Smooth muscle cell of the brain vasculature (primary cell): ENCODE results near the gene GPR37L1.
"Not testable (repeated sequence)": the region's sequence is repeated elsewhere in the genome, so short reads cannot be mapped to it uniquely, and the experiment has no call there.

Experiments
- DNase-seq: peaks from one replicate; pipeline ENCODE4 v3.0.0-alpha.2; 2012; ENCODE audit warnings: low read depth, low spot score

GPR37L1 gene

GRCh38 chr1:202107801-202108731 is 14.7 kb upstream of the GPR37L1 start:
- DNase-seq: no peak

- DNase-seq: no peak
These were observed 11.7 kb upstream of the GPR37L1 start for GRCh38 chr1:202110977-202111376.

- not testable (repeated sequence) for DNase-seq
These were observed 11.1 kb upstream of the GPR37L1 start for GRCh38 chr1:202111589-202111988.

GRCh38 chr1:202112859-202113689 is 9.6 kb upstream of the GPR37L1 start:
- no peak for DNase-seq

- DNase-seq: no peak
These were observed 8.9 kb upstream of the GPR37L1 start for GRCh38 chr1:202113690-202114300.

- DNase-seq: no peak
These were observed 6.4 kb upstream of the GPR37L1 start for GRCh38 chr1:202116287-202116686.

- DNase-seq: no peak
These were observed 4.8 kb upstream of the GPR37L1 start for GRCh38 chr1:202117898-202118371.

GRCh38 chr1:202121006-202121405 is 1.7 kb upstream of the GPR37L1 start:
- no peak for DNase-seq

GRCh38 chr1:202123336-202123813 is 658 bp downstream of the GPR37L1 start:
- no peak for DNase-seq

GRCh38 chr1:202124142-202124541 is 1.4 kb downstream of the GPR37L1 start:
- DNase-seq: no peak

- DNase-seq: no peak
These were observed 2.9 kb downstream of the GPR37L1 start for GRCh38 chr1:202125611-202126010.

- no peak for DNase-seq
These were observed 3.7 kb downstream of the GPR37L1 start for GRCh38 chr1:202126426-202126825.

- DNase-seq: no peak
These were observed 4.3 kb downstream of the GPR37L1 start for GRCh38 chr1:202127061-202127460.

GRCh38 chr1:202127836-202128622 is 5.3 kb downstream of the GPR37L1 start:
- no peak for DNase-seq

GRCh38 chr1:202129453-202130296 is 7.0 kb downstream of the GPR37L1 start:
- DNase-seq: no peak

GRCh38 chr1:202130297-202130721 is 7.6 kb downstream of the GPR37L1 start:
- DNase-seq: no peak

- no peak for DNase-seq
These were observed 8.3 kb downstream of the GPR37L1 start for GRCh38 chr1:202130816-202131522.

GRCh38 chr1:202131956-202132821 is 9.5 kb downstream of the GPR37L1 start:
- no peak for DNase-seq
